ENCODE data around the gene KCNMA1.

The KCNMA1 gene

GRCh38 chr10:77056650-77057049 is 581.0 kb downstream of the KCNMA1 start:
- Mint-ChIP-seq H3K4me1 (ENCODE audit: low read depth) (peaks cover 3% of the 10 kb centered on the region), H3K27ac (no peak overlapping the region), H3K36me3 (ENCODE audit: low read depth) (no peaks in the 10 kb centered on the region), H3K4me3 (no peak overlapping the region), H3K9me3 (no peaks in the 10 kb centered on the region), H3K27me3 (ENCODE audit: low read depth) (peaks cover 6% of the 10 kb centered on the region)
- no peak for DNase-seq (ENCODE audit: low spot score)

GRCh38 chr10:77052593-77052992 is 585.0 kb downstream of the KCNMA1 start:
- Mint-ChIP-seq H3K27ac (no peak overlapping the region), H3K4me1 (ENCODE audit: low read depth) (peaks cover 10% of the 10 kb centered on the region), H3K27me3 (ENCODE audit: low read depth) (peaks cover 2% of the 10 kb centered on the region), H3K4me3 (no peak overlapping the region), H3K9me3 (no peaks in the 10 kb centered on the region), H3K36me3 (ENCODE audit: low read depth) (no peaks in the 10 kb centered on the region)
- DNase-seq (ENCODE audit: low spot score) = no peak

GRCh38 chr10:77051837-77052236 is 585.8 kb downstream of the KCNMA1 start:
- H3K4me3 Mint-ChIP-seq = no peak overlapping the region
- H3K36me3 Mint-ChIP-seq (ENCODE audit: low read depth) = no peaks in the 10 kb centered on the region

GRCh38 chr10:77049896-77050295 is 587.7 kb downstream of the KCNMA1 start:
- no peaks in the 10 kb centered on the region for H3K9me3 Mint-ChIP-seq
- H3K27ac Mint-ChIP-seq = no peak overlapping the region
- no peaks in the 10 kb centered on the region for H3K36me3 Mint-ChIP-seq (ENCODE audit: low read depth)
- H3K4me3 Mint-ChIP-seq = no peak overlapping the region
- H3K27me3 Mint-ChIP-seq (ENCODE audit: low read depth) = peaks cover 10% of the 10 kb centered on the region
- peaks cover 10% of the 10 kb centered on the region for H3K4me1 Mint-ChIP-seq (ENCODE audit: low read depth)
- no peak for DNase-seq (ENCODE audit: low spot score)

More at GRCh38 chr10:77051837-77052236, 585.8 kb downstream of the KCNMA1 start:
- no peak for DNase-seq (ENCODE audit: low spot score)
- Mint-ChIP-seq H3K27ac (no peak overlapping the region), H3K9me3 (no peaks in the 10 kb centered on the region), H3K27me3 (ENCODE audit: low read depth) (peaks cover 2% of the 10 kb centered on the region), H3K4me1 (ENCODE audit: low read depth) (peaks cover 10% of the 10 kb centered on the region)

GRCh38 chr10:77049146-77049545 is 588.5 kb downstream of the KCNMA1 start:
- Mint-ChIP-seq H3K4me3 (no peak overlapping the region), H3K36me3 (ENCODE audit: low read depth) (no peaks in the 10 kb centered on the region), H3K27me3 (ENCODE audit: low read depth) (peaks cover 12% of the 10 kb centered on the region), H3K9me3 (no peaks in the 10 kb centered on the region), H3K4me1 (ENCODE audit: low read depth) (peaks cover 10% of the 10 kb centered on the region), H3K27ac (no peak overlapping the region)
- DNase-seq (ENCODE audit: low spot score) = no peak

- H3K9me3 Mint-ChIP-seq = no peaks in the 10 kb centered on the region
- no peaks in the 10 kb centered on the region for H3K36me3 Mint-ChIP-seq (ENCODE audit: low read depth)
- H3K4me1 Mint-ChIP-seq (ENCODE audit: low read depth) = peaks cover 5% of the 10 kb centered on the region
- no peak overlapping the region for H3K4me3 Mint-ChIP-seq
- no peak for DNase-seq (ENCODE audit: low spot score)
- H3K27me3 Mint-ChIP-seq (ENCODE audit: low read depth) = peaks cover 12% of the 10 kb centered on the region
- no peak overlapping the region for H3K27ac Mint-ChIP-seq
These were observed 592.5 kb downstream of the KCNMA1 start for GRCh38 chr10:77045085-77045484.

GRCh38 chr10:77043420-77043763 is 594.2 kb downstream of the KCNMA1 start:
- no peak for DNase-seq (ENCODE audit: low spot score)
- no peaks in the 10 kb centered on the region for H3K36me3 Mint-ChIP-seq (ENCODE audit: low read depth)
- no peak overlapping the region for H3K27ac Mint-ChIP-seq
- peaks cover 12% of the 10 kb centered on the region for H3K27me3 Mint-ChIP-seq (ENCODE audit: low read depth)
- H3K4me1 Mint-ChIP-seq (ENCODE audit: low read depth) = peaks cover 5% of the 10 kb centered on the region
- no peaks in the 10 kb centered on the region for H3K9me3 Mint-ChIP-seq
- H3K4me3 Mint-ChIP-seq = no peak overlapping the region

- DNase-seq (ENCODE audit: low spot score) = no peak
- Mint-ChIP-seq H3K27ac (no peak overlapping the region), H3K9me3 (no peaks in the 10 kb centered on the region), H3K36me3 (ENCODE audit: low read depth) (no peaks in the 10 kb centered on the region), H3K27me3 (ENCODE audit: low read depth) (peaks cover 12% of the 10 kb centered on the region), H3K4me3 (no peak overlapping the region), H3K4me1 (ENCODE audit: low read depth) (peaks cover 5% of the 10 kb centered on the region)
These were observed 594.7 kb downstream of the KCNMA1 start for GRCh38 chr10:77042706-77043419.

GRCh38 chr10:77041636-77042258 is 595.9 kb downstream of the KCNMA1 start:
- peak overlapping the region; percentile 52 for H3K4me3 Mint-ChIP-seq
- H3K27ac Mint-ChIP-seq = peak overlapping the region; percentile 35

GRCh38 chr10:77038407-77038806 is 599.2 kb downstream of the KCNMA1 start:
- H3K36me3 Mint-ChIP-seq (ENCODE audit: low read depth) = no peaks in the 10 kb centered on the region
- DNase-seq (ENCODE audit: low spot score) = no peak
- no peaks in the 10 kb centered on the region for H3K9me3 Mint-ChIP-seq
- H3K27me3 Mint-ChIP-seq (ENCODE audit: low read depth) = peaks cover 2% of the 10 kb centered on the region
- peaks cover 5% of the 10 kb centered on the region for H3K4me1 Mint-ChIP-seq (ENCODE audit: low read depth)
- H3K27ac Mint-ChIP-seq = no peak overlapping the region
- H3K4me3 Mint-ChIP-seq = no peak overlapping the region

More at GRCh38 chr10:77041636-77042258, 595.9 kb downstream of the KCNMA1 start:
- Mint-ChIP-seq H3K4me1 (ENCODE audit: low read depth) (peaks cover 5% of the 10 kb centered on the region), H3K27me3 (ENCODE audit: low read depth) (peaks cover 10% of the 10 kb centered on the region), H3K36me3 (ENCODE audit: low read depth) (no peaks in the 10 kb centered on the region), H3K9me3 (no peaks in the 10 kb centered on the region)
- DNase-seq (ENCODE audit: low spot score) = no peak

- Mint-ChIP-seq H3K4me3 (no peak overlapping the region), H3K4me1 (ENCODE audit: low read depth) (peaks cover 5% of the 10 kb centered on the region), H3K27ac (no peak overlapping the region), H3K9me3 (no peaks in the 10 kb centered on the region), H3K27me3 (ENCODE audit: low read depth) (peaks cover 2% of the 10 kb centered on the region), H3K36me3 (ENCODE audit: low read depth) (no peaks in the 10 kb centered on the region)
- DNase-seq (ENCODE audit: low spot score) = no peak
These were observed 599.7 kb downstream of the KCNMA1 start for GRCh38 chr10:77037735-77038403.

GRCh38 chr10:77036993-77037734 is 600.4 kb downstream of the KCNMA1 start:
- Mint-ChIP-seq H3K9me3 (no peaks in the 10 kb centered on the region), H3K4me1 (ENCODE audit: low read depth) (peaks cover 5% of the 10 kb centered on the region), H3K4me3 (no peak overlapping the region), H3K27ac (no peak overlapping the region), H3K36me3 (ENCODE audit: low read depth) (no peaks in the 10 kb centered on the region), H3K27me3 (ENCODE audit: low read depth) (peaks cover 2% of the 10 kb centered on the region)
- no peak for DNase-seq (ENCODE audit: low spot score)

- Mint-ChIP-seq H3K9me3 (no peaks in the 10 kb centered on the region), H3K27me3 (ENCODE audit: low read depth) (peaks cover 5% of the 10 kb centered on the region), H3K27ac (no peak overlapping the region), H3K4me1 (ENCODE audit: low read depth) (no peaks in the 10 kb centered on the region), H3K36me3 (ENCODE audit: low read depth) (no peaks in the 10 kb centered on the region), H3K4me3 (no peak overlapping the region)
- no peak for DNase-seq (ENCODE audit: low spot score)
These were observed 601.3 kb downstream of the KCNMA1 start for GRCh38 chr10:77036276-77036675.

- Mint-ChIP-seq H3K4me3 (no peak overlapping the region), H3K27me3 (ENCODE audit: low read depth) (peaks cover 5% of the 10 kb centered on the region), H3K36me3 (ENCODE audit: low read depth) (no peaks in the 10 kb centered on the region), H3K9me3 (no peaks in the 10 kb centered on the region), H3K27ac (no peak overlapping the region), H3K4me1 (ENCODE audit: low read depth) (no peaks in the 10 kb centered on the region)
- no peak for DNase-seq (ENCODE audit: low spot score)
These were observed 602.8 kb downstream of the KCNMA1 start for GRCh38 chr10:77034795-77035194.

All from T-helper 2 cell treated with Interferon-gamma antibody and Interleukin-4, amounts not matched to agents 5 μg/mL and 100 μg/mL, for 36 hours (primary cell).